ENCODE data around the gene RFX3.

- no peak for TF ChIP-seq CTCF (IDR thresholded peaks at IDR 0.05; ENCODE audit: low read length)
- no peak for TF ChIP-seq EZH2 (IDR thresholded peaks at IDR 0.05; ENCODE audit: borderline replicate concordance, low read length)
Observed at GRCh38 chr9:3435732-3436131, 90.1 kb downstream of the RFX3 start.

Data from OCI-LY1 (cell line).